DOHH2 (cell line): ENCODE data around the gene PIGA.

Experiments used
- EZH2phosphoT487 ChIP-seq: fragments of 200-600 bp; sonication (generic); IDR thresholded peaks from 2 replicates; pipeline ENCODE4 v1.6.1; 2017; ENCODE audit warnings: borderline replicate concordance, mild to moderate bottlenecking, antibody characterized with exemption, low read length, moderate library complexity, mixed read lengths
- TF ChIP-seq, protein P1 (sequence below): fragments of 200-600 bp; sonication (generic); IDR thresholded peaks from one replicate; pipeline ENCODE4 v1.5.1; 2014; ENCODE audit warnings: antibody characterized with exemption, mild to moderate bottlenecking, low read depth, low read length; ENCODE audit not compliant: poor library complexity, severe bottlenecking

DNA sequence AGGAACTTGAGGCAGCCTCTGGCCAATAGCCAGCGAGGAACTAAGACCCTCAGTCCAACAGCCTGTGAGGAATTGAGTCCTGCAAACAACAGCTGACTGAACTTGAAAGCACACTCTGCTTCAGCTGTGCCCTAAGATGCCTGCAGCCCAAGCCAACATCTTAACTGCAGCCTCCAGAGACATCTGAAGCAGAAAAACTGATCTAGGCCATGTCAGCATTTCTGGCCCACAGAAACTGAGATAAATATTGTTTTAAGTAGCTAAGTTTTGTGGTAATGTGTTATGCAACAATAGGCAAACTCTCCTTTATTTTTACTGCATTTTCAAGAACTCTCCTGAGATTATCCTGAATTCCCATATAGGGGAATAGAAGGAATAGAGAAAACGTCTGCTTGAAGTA is 24.4 kb upstream of the PIGA start:
- TF ChIP-seq, protein P1, sequence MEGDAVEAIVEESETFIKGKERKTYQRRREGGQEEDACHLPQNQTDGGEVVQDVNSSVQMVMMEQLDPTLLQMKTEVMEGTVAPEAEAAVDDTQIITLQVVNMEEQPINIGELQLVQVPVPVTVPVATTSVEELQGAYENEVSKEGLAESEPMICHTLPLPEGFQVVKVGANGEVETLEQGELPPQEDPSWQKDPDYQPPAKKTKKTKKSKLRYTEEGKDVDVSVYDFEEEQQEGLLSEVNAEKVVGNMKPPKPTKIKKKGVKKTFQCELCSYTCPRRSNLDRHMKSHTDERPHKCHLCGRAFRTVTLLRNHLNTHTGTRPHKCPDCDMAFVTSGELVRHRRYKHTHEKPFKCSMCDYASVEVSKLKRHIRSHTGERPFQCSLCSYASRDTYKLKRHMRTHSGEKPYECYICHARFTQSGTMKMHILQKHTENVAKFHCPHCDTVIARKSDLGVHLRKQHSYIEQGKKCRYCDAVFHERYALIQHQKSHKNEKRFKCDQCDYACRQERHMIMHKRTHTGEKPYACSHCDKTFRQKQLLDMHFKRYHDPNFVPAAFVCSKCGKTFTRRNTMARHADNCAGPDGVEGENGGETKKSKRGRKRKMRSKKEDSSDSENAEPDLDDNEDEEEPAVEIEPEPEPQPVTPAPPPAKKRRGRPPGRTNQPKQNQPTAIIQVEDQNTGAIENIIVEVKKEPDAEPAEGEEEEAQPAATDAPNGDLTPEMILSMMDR, result no peak
- TF ChIP-seq EZH2phosphoT487, result no peak
